ENCODE data around the gene DDB1.

Gene DDB1

GRCh38 chr11:61370349-61371005 is 37.6 kb upstream of the DDB1 start:
- no peak for TF ChIP-seq CTCF (conservative IDR thresholded peaks at IDR 0.05)
- peak overlapping the region; percentile 96 for H3K27ac ChIP-seq

GRCh38 chr11:61369372-61370348 is 36.8 kb upstream of the DDB1 start:
- TF ChIP-seq CTCF (conservative IDR thresholded peaks at IDR 0.05): no peak
- peak overlapping the region; percentile 96 for H3K27ac ChIP-seq

- no peak for TF ChIP-seq CTCF (conservative IDR thresholded peaks at IDR 0.05)
- peak overlapping the region; percentile 96 for H3K27ac ChIP-seq
These were observed 35.7 kb upstream of the DDB1 start for GRCh38 chr11:61368646-61369045.

GRCh38 chr11:61367406-61367805 is 34.5 kb upstream of the DDB1 start:
- H3K27ac ChIP-seq: peak overlapping the region; percentile 96

GRCh38 chr11:61364012-61364675 is 31.2 kb upstream of the DDB1 start:
- peak overlapping the region; percentile 96 for H3K27ac ChIP-seq
- no peak for TF ChIP-seq CTCF (conservative IDR thresholded peaks at IDR 0.05)

More at GRCh38 chr11:61367406-61367805, 34.5 kb upstream of the DDB1 start:
- no peak for TF ChIP-seq CTCF (conservative IDR thresholded peaks at IDR 0.05)

GRCh38 chr11:61362542-61362875 is 29.6 kb upstream of the DDB1 start:
- H3K27ac ChIP-seq: peak overlapping the region; percentile 96
- no peak for TF ChIP-seq CTCF (conservative IDR thresholded peaks at IDR 0.05)
